Brain microvascular endothelial cell (primary cell): Measurements from ENCODE around the gene ADNP2.

ENCODE experiments used
- DNase-seq: peaks from one replicate; pipeline ENCODE4 v3.0.0-alpha.2; 2020
- H3K27ac ChIP-seq: fragments of 250-450 bp; sonication (Bioruptor Pico); 2 replicates; pipeline ENCODE4 v1.5.1; 2020; ENCODE audit warnings: mild to moderate bottlenecking, moderate library complexity
- H3K27me3 ChIP-seq: fragments of 250-450 bp; sonication (Bioruptor Pico); replicated peaks from 2 replicates; pipeline ENCODE4 v1.5.1; 2020; ENCODE audit warnings: mild to moderate bottlenecking
- H3K36me3 ChIP-seq: fragments of 250-450 bp; sonication (Bioruptor Pico); replicated peaks from 2 replicates; pipeline ENCODE4 v1.5.1; 2020; ENCODE audit warnings: mild to moderate bottlenecking
- H3K4me3 ChIP-seq: 2 replicates; pipeline ENCODE4 v1.5.1; 2011; ENCODE audit warnings: low read depth, mild to moderate bottlenecking, control low read depth, low read length, moderate library complexity
- CTCF ChIP-seq: IDR thresholded peaks from 2 replicates; pipeline ENCODE4 v1.5.1; 2011; ENCODE audit warnings: low read depth, mild to moderate bottlenecking, moderate library complexity, low read length, control low read depth, inconsistent platforms; ENCODE audit errors: missing control alignments
- in situ Hi-C: cut with HindIII; loops from 2 replicates; pipeline ENCODE4 v1.10.0; 2017; ENCODE audit warnings: low sequenced_read_pairs, low pct_ligation_motif_present

The ADNP2 gene

GRCh38 chr18:80177128-80177527, 68.1 kb downstream of the ADNP2 start:
- Histone ChIP-seq H3K4me3 (no peak overlapping the region), H3K27me3 (no peaks in the 10 kb centered on the region), H3K36me3 (no peaks in the 10 kb centered on the region), H3K27ac (no peak overlapping the region)
- DNase-seq, result no peak
- no peak for TF ChIP-seq CTCF
- in situ Hi-C loops, result no loop called here

- Histone ChIP-seq H3K27me3 (no peaks in the 10 kb centered on the region), H3K27ac (no peak overlapping the region), H3K4me3 (no peak overlapping the region), H3K36me3 (no peaks in the 10 kb centered on the region)
- no peak for TF ChIP-seq CTCF
- in situ Hi-C loops, result no loop called here
- DNase-seq, result no peak
Observed at GRCh38 chr18:80178935-80179818, 70.1 kb downstream of the ADNP2 start.

DNA sequence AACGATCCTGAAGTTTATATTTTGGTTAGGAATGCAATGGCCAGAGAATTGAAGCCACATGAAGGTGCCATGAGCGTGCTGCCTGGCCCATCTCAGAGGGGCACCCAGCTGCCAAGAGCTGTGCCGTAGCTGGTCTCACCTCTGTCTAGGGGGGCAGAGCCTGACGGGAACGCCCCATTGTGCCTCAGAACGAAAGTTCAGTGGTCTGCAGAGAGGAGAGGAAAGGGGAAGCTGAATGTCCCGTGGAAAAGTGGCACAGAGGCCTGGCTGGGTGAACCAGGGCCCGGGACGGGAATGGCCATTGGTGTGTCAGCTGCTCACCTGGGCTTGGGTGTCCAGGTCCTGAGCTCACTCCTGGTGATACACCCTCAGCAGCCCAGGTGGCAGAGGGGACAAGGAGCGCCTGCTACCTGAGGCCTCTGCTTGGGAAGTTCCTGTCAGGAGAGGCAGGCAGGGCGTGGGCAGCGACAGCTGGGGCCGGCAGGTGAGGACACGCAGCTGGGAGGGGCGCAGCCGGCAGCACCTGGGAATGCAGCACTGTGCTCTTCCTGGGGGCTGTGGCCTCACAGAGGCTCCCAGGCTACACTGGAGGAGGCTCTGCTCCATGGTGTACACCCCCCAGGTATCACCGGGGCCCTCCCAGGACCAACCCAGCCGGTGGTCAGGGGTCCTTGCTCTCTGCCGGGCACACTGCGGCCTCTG, 70.9 kb downstream of the ADNP2 start:
- Histone ChIP-seq H3K36me3 (no peaks in the 10 kb centered on the region), H3K27me3 (no peaks in the 10 kb centered on the region), H3K4me3 (no peak overlapping the region), H3K27ac (no peak overlapping the region)
- DNase-seq, result no peak
- TF ChIP-seq CTCF, result no peak
- in situ Hi-C loops, result no loop called here

- in situ Hi-C loops, result no loop called here
- no peak for TF ChIP-seq CTCF
- no peak for DNase-seq
- Histone ChIP-seq H3K4me3 (no peak overlapping the region), H3K27me3 (no peaks in the 10 kb centered on the region), H3K36me3 (no peaks in the 10 kb centered on the region), H3K27ac (no peak overlapping the region)
Observed at GRCh38 chr18:80180778-80181564, 71.9 kb downstream of the ADNP2 start.

GRCh38 chr18:80181642-80182461, 72.8 kb downstream of the ADNP2 start:
- DNase-seq, result no peak
- in situ Hi-C loops, result no loop called here
- no peaks in the 10 kb centered on the region for H3K36me3 ChIP-seq

More at GRCh38 chr18:80181642-80182461, 72.8 kb downstream of the ADNP2 start:
- no peak for TF ChIP-seq CTCF
- Histone ChIP-seq H3K4me3 (no peak overlapping the region), H3K27ac (no peak overlapping the region), H3K27me3 (no peaks in the 10 kb centered on the region)
